NCI-H526 treated with DMSO at 0.1 percent for 48 hours (cell line): Measurements from ENCODE around the gene SLC35F3.
"Not testable (repeated sequence)": the region's sequence is repeated elsewhere in the genome, so short reads cannot be mapped to it uniquely, and the experiment has no call there.

ENCODE experiments used
- DNase-seq: peaks from one replicate; lab custom pipeline; 2025; lab: John Stamatoyannopoulos, UW

Gene SLC35F3

GRCh38 chr1:234143681-234144080 lies 239.2 kb downstream of the SLC35F3 start:
- DNase-seq, result no peak

GRCh38 chr1:234144901-234145300 lies 240.4 kb downstream of the SLC35F3 start:
- DNase-seq, result no peak

GRCh38 chr1:234148350-234148749 lies 243.9 kb downstream of the SLC35F3 start:
- no peak for DNase-seq

- no peak for DNase-seq
Measured at GRCh38 chr1:234148816-234149215, 244.3 kb downstream of the SLC35F3 start.

GRCh38 chr1:234149217-234149616 lies 244.7 kb downstream of the SLC35F3 start:
- DNase-seq, result no peak

GRCh38 chr1:234150892-234151291 lies 246.4 kb downstream of the SLC35F3 start:
- DNase-seq, result no peak

GRCh38 chr1:234152344-234152743 lies 247.9 kb downstream of the SLC35F3 start:
- DNase-seq, result not testable (repeated sequence)

GRCh38 chr1:234154320-234155251 lies 250.1 kb downstream of the SLC35F3 start:
- peak; percentile 29 for DNase-seq

- no peak for DNase-seq
Measured at GRCh38 chr1:234162661-234163060, 258.2 kb downstream of the SLC35F3 start.

GRCh38 chr1:234163267-234163919 lies 258.9 kb downstream of the SLC35F3 start:
- DNase-seq, result no peak

GRCh38 chr1:234164098-234164709 lies 259.7 kb downstream of the SLC35F3 start:
- DNase-seq, result no peak

- DNase-seq, result no peak
Measured at GRCh38 chr1:234168061-234168724, 263.7 kb downstream of the SLC35F3 start.

GRCh38 chr1:234169161-234169849 lies 264.8 kb downstream of the SLC35F3 start:
- DNase-seq, result no peak

- DNase-seq, result no peak
Measured at GRCh38 chr1:234170067-234170466, 265.6 kb downstream of the SLC35F3 start.

GRCh38 chr1:234170622-234171021 lies 266.1 kb downstream of the SLC35F3 start:
- no peak for DNase-seq

GRCh38 chr1:234173968-234174367 lies 269.5 kb downstream of the SLC35F3 start:
- no peak for DNase-seq

- no peak for DNase-seq
Measured at GRCh38 chr1:234175363-234175762, 270.9 kb downstream of the SLC35F3 start.

- no peak for DNase-seq
Measured at GRCh38 chr1:234176000-234176399, 271.5 kb downstream of the SLC35F3 start.

GRCh38 chr1:234176847-234177246 lies 272.4 kb downstream of the SLC35F3 start:
- not testable (repeated sequence) for DNase-seq

GRCh38 chr1:234185438-234185837 lies 281.0 kb downstream of the SLC35F3 start:
- no peak for DNase-seq

GRCh38 chr1:234186037-234186688 lies 281.7 kb downstream of the SLC35F3 start:
- DNase-seq, result no peak
